Embryonic facial prominence (tissue), 1 donor: Measurements from ENCODE around the gene CLEC4C.

Experiments used
- DNase-seq: peaks from one replicate; pipeline ENCODE4 v3.0.0-alpha.2; 2016; ENCODE audit errors: extremely low spot score

Gene CLEC4C

GRCh38 chr12:7723926-7724325, 23.2 kb downstream of the CLEC4C start:
- DNase-seq = no peak

- no peak for DNase-seq
Observed at GRCh38 chr12:7719946-7720730, 27.0 kb downstream of the CLEC4C start.

GRCh38 chr12:7716381-7716780, 30.8 kb downstream of the CLEC4C start:
- DNase-seq = no peak

GRCh38 chr12:7712841-7713442, 34.2 kb downstream of the CLEC4C start:
- DNase-seq = no peak

- no peak for DNase-seq
Observed at GRCh38 chr12:7711133-7711532, 36.0 kb downstream of the CLEC4C start, which contains the start of gene DPPA3. Gene DPPA3, plus strand, starts transcription at chr12:7711433. Its CDS starts 138 bp downstream, at chr12:7711571.

GRCh38 chr12:7709969-7710675, 37.1 kb downstream of the CLEC4C start:
- DNase-seq = no peak

GRCh38 chr12:7705846-7706245, 41.3 kb downstream of the CLEC4C start:
- DNase-seq = no peak

GRCh38 chr12:7695566-7696197, 51.5 kb downstream of the CLEC4C start, which contains the start of gene GDF3:
Gene GDF3, minus strand, starts transcription at chr12:7695775. Its CDS starts 47 bp downstream, at chr12:7695728.
- no peak for DNase-seq

- no peak for DNase-seq
Observed at GRCh38 chr12:7695237-7695560, 52.0 kb downstream of the CLEC4C start.

GRCh38 chr12:7694556-7695236, 52.5 kb downstream of the CLEC4C start:
- no peak for DNase-seq

- DNase-seq = no peak
Observed at GRCh38 chr12:7693793-7694192, 53.4 kb downstream of the CLEC4C start.

- no peak for DNase-seq
Observed at GRCh38 chr12:7681535-7681934, 65.6 kb downstream of the CLEC4C start.
